SH-SY5Y (cell line): ENCODE measurements around the gene GPR32.
"Not testable (repeated sequence)": the region's sequence is repeated elsewhere in the genome, so short reads cannot be mapped to it uniquely, and the experiment has no call there.

Experiments
- GATA2 ChIP-seq: IDR thresholded peaks from 2 replicates; pipeline ENCODE4 v1.6.1; 2011; ENCODE audit warnings: mild to moderate bottlenecking, low read depth, low read length
- GATA3 ChIP-seq: IDR thresholded peaks from 2 replicates; pipeline ENCODE4 v1.6.1; 2011; ENCODE audit warnings: low read depth, mild to moderate bottlenecking, low read length, moderate library complexity

The GPR32 gene

DNA sequence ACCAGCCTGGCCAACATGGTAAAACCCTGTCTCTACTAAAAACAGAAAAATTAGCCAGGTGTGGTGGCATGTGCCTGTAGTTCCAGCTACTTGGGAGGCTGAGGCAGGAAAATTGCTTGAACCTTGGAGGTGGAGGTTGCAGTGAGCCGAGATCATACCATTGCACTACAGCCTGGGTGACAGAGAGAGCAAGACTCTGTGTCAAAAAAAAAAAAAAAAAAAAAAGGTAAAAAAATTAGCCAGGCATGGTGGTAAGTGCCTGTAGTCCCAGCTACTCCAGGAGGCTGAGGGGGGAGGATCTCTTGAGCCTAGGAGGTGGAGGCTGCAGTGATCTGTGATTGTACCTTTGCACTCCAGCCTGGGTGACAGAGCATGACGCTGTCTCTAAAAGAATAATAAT is at the start of gene GPR32:
GPR32 (plus strand) TSS at position 301 of the 400 bp plus-strand sequence. CDS start 137 bp downstream, outside the sequence.
- not testable (repeated sequence) for TF ChIP-seq GATA2, GATA3

DNA sequence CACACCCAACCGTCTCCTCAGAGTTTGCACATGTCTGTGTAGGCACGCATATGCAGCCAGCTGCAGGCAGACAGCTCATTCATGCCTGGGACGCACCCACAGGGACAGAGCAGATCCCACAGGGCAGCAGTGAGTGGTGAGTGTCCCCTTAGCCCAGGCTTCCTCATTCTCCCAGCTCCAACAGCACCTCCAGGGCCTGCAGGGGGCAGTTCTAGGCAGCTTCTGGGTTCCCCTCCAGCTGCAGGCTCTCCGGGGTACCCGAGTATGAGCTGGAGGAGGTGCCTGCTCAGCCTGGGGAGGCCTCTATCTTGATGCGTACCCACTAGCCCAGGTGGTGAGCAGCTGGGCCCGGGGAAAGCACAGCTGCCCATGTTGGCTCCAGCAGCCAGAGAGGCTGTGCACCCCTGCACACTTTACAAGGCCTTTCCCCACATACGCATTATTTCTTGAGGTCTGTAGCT is 49.3 kb upstream of the GPR32 start:
- TF ChIP-seq GATA3 (no peak), GATA2 (no peak)

DNA sequence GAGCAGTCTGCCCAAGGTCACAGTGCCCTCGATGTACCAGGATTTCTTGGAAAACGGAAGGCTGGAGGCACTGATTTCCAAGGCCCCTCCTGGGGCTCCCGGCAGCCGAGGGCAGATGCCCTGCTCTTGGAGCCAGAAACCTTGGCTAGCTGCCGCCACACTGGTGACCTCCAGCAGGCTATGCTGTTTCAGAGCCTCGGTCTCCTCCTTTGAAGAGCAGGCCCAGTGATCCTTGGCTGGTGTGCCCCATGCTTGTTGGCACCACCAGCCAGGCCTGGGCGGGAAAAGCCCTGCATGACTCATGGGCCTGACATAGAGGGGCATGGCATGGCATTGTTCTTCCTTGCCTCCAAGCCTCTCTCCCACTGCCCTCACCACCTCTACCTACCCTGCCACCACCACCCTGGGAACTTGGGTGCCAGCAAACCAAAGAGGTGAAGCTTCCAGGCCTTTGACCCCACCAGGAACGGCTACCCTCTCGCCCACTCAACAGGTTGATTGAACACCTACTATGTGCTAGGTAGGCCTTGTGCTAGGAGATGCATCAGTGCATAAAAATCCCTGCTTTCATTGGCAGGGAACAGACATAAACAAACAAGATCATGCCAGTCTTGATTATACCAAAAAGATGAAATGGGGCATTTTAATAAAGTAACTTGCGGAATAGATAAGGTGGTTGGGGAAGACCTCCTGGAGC is 48.7 kb upstream of the GPR32 start:
- TF ChIP-seq GATA3 (no peak), GATA2 (no peak)

DNA sequence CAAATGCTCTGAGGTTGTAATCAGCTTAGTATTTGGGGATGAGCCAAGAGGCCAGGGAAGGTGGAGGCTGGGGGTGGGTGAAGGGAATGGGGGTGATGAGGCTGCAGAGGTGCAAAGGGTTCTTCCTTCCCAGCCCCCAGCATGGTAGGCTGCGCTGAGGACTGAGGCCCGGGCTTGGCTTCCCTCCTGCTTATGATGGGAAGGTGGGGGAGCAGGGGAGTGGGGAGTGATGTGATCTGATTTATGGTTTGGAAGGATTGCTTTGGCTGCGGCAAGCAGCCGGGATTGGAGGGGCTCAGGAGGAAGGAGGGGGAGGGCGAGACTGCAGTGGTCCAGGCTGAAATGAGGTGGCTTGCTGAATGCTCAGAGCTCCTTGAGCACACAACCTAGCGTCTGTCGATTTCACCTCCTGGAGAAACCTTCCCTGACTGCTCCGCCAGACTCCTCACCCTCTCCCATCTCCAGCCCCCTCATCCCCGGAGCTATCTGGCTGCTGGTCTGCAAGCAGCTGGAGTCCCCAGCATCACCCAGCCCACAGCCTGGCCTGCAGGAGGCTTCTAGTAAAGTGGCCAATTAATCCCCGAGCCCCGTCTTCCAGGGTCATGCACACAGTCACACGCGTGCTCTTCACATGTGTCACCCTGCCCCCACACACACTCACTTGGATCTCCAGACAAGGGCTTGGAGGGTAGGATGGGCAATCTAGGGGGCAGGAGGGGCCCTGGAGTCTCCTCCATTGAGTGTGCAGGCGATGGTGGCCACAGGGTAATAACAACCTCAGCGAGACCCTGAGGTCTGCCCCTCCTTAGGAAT is 47.9 kb upstream of the GPR32 start:
- TF ChIP-seq GATA2 (no peak), GATA3 (no peak)

GRCh38 chr19:50723069-50723468 is 47.2 kb upstream of the GPR32 start, which contains the start of gene CLEC11A:
Gene CLEC11A, plus strand, starts transcription at chr19:50723364. Its CDS starts 162 bp downstream, at chr19:50723526.
- TF ChIP-seq GATA2 (no peak), GATA3 (no peak)

- TF ChIP-seq GATA3: no peak
- TF ChIP-seq GATA2: no peak
Measured at GRCh38 chr19:50723735-50724521, 46.3 kb upstream of the GPR32 start.

DNA sequence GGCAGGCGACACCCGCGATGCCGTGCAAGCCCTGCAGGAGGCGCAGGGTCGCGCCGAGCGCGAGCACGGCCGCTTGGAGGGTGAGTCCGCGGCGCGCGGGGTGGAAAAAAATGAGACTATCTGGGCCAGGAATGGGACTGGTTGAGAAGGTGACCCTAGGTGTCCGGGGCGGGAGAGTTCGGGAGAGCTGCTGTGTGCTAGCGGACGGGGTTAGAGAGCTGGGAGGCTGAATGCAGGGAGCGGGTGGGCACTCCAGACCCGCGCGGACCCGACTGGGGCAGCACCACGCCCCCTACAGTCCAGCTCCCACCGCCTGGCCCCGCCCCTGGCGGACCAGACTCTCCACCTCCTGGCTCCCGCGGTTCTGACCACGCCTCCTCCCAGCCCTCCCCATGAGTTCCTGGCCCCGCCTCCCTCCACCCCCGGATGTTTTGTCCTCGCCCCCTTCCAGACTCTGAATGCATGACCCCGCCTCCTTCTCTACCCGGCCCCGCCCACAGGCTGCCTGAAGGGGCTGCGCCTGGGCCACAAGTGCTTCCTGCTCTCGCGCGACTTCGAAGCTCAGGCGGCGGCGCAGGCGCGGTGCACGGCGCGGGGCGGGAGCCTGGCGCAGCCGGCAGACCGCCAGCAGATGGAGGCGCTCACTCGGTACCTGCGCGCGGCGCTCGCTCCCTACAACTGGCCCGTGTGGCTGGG is 45.6 kb upstream of the GPR32 start:
- TF ChIP-seq GATA2 (no peak), GATA3 (no peak)

DNA sequence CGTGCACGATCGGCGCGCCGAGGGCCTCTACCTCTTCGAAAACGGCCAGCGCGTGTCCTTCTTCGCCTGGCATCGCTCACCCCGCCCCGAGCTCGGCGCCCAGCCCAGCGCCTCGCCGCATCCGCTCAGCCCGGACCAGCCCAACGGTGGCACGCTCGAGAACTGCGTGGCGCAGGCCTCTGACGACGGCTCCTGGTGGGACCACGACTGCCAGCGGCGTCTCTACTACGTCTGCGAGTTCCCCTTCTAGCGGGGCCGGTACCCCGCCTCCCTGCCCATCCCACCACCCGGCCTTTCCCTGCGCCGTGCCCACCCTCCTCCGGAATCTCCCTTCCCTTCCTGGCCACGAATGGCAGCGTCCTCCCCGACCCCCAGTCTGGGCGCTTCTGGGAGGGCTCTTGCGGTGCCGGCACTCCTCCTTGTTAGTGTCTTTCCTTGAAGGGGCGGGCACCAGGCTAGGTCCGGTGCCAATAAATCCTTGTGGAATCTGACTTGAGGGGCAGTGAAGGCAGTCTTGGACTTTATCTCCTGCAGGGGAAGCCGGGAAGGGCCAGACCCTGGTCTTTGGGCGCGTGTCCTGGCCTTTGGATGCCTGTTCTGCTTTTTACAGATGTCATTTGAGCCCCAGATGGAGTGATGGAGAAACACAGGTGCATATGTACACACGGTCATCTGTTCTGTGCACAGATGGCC is 44.9 kb upstream of the GPR32 start:
- TF ChIP-seq GATA3: no peak
- no peak for TF ChIP-seq GATA2

GRCh38 chr19:50725911-50726230 is 44.4 kb upstream of the GPR32 start:
- TF ChIP-seq GATA2 (no peak), GATA3 (no peak)

DNA sequence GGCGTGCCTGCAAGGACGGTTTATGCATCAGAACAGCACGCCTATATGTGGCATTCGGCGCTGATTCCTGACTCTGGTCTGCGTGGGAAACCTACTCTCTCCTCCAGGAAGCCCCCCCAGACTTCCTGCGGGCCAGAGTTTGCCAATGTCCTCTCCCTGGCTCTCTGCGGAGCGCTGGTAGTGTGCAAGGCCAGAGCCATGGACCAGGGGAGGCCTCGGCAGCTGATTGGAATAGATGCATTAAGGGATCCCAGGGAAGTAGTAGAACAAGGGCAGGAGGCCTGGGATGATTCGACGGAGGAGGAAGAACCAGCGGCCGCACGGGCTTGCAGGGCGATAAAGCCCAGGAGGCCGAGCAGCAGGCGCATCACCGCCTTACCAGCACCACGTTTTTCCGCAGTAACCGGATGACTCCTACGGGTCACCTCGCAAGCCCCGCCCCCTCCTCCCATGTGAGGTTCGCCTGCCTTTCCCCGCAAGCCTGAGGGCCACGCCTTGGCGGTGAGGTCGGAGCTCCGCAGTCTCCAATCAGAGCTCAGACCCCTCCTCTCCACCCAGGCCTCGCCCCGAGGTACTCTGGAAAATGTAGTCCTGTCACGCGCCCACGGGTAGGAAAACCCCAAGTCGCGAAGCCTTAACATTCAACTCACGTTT is 42.1 kb upstream of the GPR32 start:
- TF ChIP-seq GATA2: no peak

DNA sequence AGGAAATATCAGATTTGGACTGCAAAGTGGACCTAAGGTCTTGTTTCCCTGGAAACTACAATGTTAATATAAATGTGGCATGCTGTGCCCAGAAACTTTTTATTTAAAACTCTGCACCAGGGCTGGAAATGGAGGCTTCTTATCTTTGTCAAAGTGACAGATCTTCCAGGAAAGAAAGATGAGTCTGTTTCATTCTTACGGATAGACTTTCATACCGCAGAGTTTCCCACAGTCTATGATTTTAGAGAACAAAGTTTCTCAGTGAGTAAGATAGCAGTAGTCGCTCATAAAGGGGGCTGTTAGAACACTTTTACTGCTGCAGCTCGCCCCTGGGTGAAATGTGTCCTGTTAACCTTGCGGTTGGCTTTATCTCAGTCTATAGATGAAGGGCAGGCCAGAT is 40.4 kb upstream of the GPR32 start:
- TF ChIP-seq GATA2: no peak
- TF ChIP-seq GATA3: no peak

GRCh38 chr19:50735869-50736268 is 34.4 kb upstream of the GPR32 start:
- TF ChIP-seq GATA2 (no peak), GATA3 (no peak)

DNA sequence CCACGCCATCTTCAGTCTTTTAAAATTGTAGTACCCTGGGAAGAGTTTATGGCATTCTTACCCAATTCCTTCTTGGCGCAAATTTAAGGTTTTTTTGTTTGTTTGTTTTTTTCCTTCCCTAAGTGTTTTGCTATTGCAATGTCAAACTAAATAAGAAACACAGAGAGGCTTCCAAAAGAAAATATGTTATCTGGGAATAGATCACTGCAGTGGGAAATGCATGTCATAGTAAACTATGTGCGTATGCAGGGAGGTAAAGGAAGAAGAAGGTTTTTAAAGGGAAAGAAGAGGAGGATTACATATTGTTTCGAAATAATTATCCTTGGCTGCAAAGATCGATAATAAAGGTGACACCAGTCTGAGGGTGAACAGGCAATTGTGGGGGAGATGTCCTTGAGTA is 33.9 kb upstream of the GPR32 start:
- TF ChIP-seq GATA2 (no peak), GATA3 (no peak)
